A549 treated with Hydrocortisone at 1 μM for 4 hours (cell line): ENCODE data around the gene CRYGS. TPM values are rescaled to one million over a fixed set of nuclear protein-coding genes. Genes with fewer than 3 reads are reported as not detected.

ENCODE experiments used
- total RNA-seq: library from RNA; stranded (reverse); fragments of 200-300 nt; extraction: Qiagen RNA extraction; gene quantifications from 5 replicates; pipeline ENCODE4 v1.2.3, GENCODE V29; 2022

CRYGS gene
- total RNA-seq, result 0.38 to 0.89 TPM (median 0.78 TPM) in 5 replicates

GRCh38 chr3:186544281-186544680, at the start of gene CRYGS:
Gene CRYGS, minus strand, starts transcription at chr3:186544380. Its CDS starts 54 bp downstream, at chr3:186544326.

GRCh38 chr3:186570096-186570940, 26.1 kb upstream of the CRYGS start, which contains the start of gene DNAJB11:
Gene DNAJB11, plus strand, starts transcription at chr3:186570720. Its CDS starts 178 bp downstream, at chr3:186570898.

GRCh38 chr3:186567072-186567921, 23.1 kb upstream of the CRYGS start, which contains the start of gene TBCCD1:
Gene TBCCD1, minus strand, starts transcription at chr3:186567339. Its CDS starts 3,010 bp downstream, at chr3:186564329.

Other genes starting within 250 kb of the CRYGS start
- gene DGKG, start 182.1 kb downstream of the CRYGS start, total RNA-seq, result 7.0 to 13.9 TPM (median 7.2 TPM) in 5 replicates
- 6.0 to 8.0 TPM (median 6.6 TPM) in 5 replicates for gene TBCCD1, start 23.0 kb upstream of the CRYGS start, total RNA-seq
- gene DNAJB11, start 26.3 kb upstream of the CRYGS start, total RNA-seq, result 48.3 to 54.8 TPM (median 52.8 TPM) in 5 replicates
- 0.09 to 0.13 TPM (median 0.12 TPM) in 4 of 5 replicates, not detected in the other for gene AHSG, start 68.7 kb upstream of the CRYGS start, total RNA-seq
- 0.12 to 0.34 TPM (median 0.15 TPM) in 3 of 5 replicates, not detected in the others for gene FETUB, start 96.0 kb upstream of the CRYGS start, total RNA-seq
- gene HRG, start 121.6 kb upstream of the CRYGS start, total RNA-seq, result not detected in 5 replicates
- 0.06 TPM in 1 of 5 replicates, not detected in the others for gene KNG1, start 173.0 kb upstream of the CRYGS start, total RNA-seq
- gene EIF4A2, start 239.2 kb upstream of the CRYGS start, total RNA-seq, result 126 to 149 TPM (median 136 TPM) in 5 replicates